Transverse colon (tissue), 4 donors: ENCODE results near the gene NDUFS6. TPM values are rescaled to one million over a fixed set of nuclear protein-coding genes. Genes with fewer than 3 reads are reported as not detected.
"Not testable (repeated sequence)": the region's sequence is repeated elsewhere in the genome, so short reads cannot be mapped to it uniquely, and the experiment has no call there.

ENCODE experiments used
- DNase-seq: peaks from one replicate; pipeline ENCODE4 v3.0.0-alpha.2; 2019
- H3K27ac ChIP-seq, 4 donors: fragments of 200-600 bp; sonication (generic); 2 replicates each; pipeline ENCODE4 v1.5.1; 2016 to 2018; ENCODE audit warnings: inconsistent platforms in 4 of 4
- H3K27me3 ChIP-seq: fragments of 200-600 bp; sonication (generic); 2 replicates; pipeline ENCODE4 v1.5.1; 2017; ENCODE audit warnings: inconsistent platforms
- H3K36me3 ChIP-seq, 4 donors: fragments of 200-600 bp; sonication (generic); 2 replicates each; pipeline ENCODE4 v1.5.1; 2017 to 2019; ENCODE audit warnings: inconsistent platforms in 4 of 4
- H3K4me1 ChIP-seq, 4 donors: fragments of 200-600 bp; sonication (generic); 2 replicates each; pipeline ENCODE4 v1.5.1; 2017 to 2020; ENCODE audit warnings: inconsistent platforms in 4 of 4
- H3K4me3 ChIP-seq, 4 donors: fragments of 200-600 bp; sonication (generic); 1 replicate in 1 of 4; 2 replicates in 3 of 4; pipeline versions ENCODE4 v1.5.1 to v1.6.1; 2017 to 2019; ENCODE audit warnings: inconsistent platforms in 4 of 4
- H3K9me3 ChIP-seq, 2 donors: fragments of 200-600 bp; sonication (generic); 2 replicates each; pipeline ENCODE4 v1.5.1; 2017 to 2019; ENCODE audit warnings: inconsistent platforms in 2 of 2
- CTCF ChIP-seq, 5 experiments: fragments of 200-600 bp in 3 of 5; fragments of 450-650 bp in 2 of 5; sonication (generic) in 3 of 5; IDR thresholded peaks; 1 replicate in 2 of 5; 2 replicates in 3 of 5; pipeline ENCODE4 v1.5.1; 2016 to 2017; ENCODE audit warnings: antibody characterized with exemption in 5 of 5, inconsistent platforms in 3 of 5, mild to moderate bottlenecking in 2 of 5, moderate library complexity in 1 of 5
- EP300 ChIP-seq: sonication (generic); formaldehyde crosslinking; IDR thresholded peaks from one replicate; pipeline ENCODE4 v1.6.1; 2017; ENCODE audit warnings: antibody characterized with exemption, low read depth
- POLR2A ChIP-seq: fragments of 450-650 bp; IDR thresholded peaks from one replicate; pipeline ENCODE4 v1.6.1; 2016; ENCODE audit warnings: antibody characterized with exemption, mild to moderate bottlenecking, moderate library complexity
- POLR2AphosphoS5 ChIP-seq, 3 donors: sonication (generic); formaldehyde crosslinking; IDR thresholded peaks; one replicate each; pipeline ENCODE4 v1.6.1; 2016; ENCODE audit warnings: antibody characterized with exemption in 3 of 3
- WGBS, 2 donors: methylation state at CpG; one replicate each; pipeline ENCODE4 v1.1.5; 2018; ENCODE audit warnings: low coverage in 1 of 2; 5-methylcytosine and 5-hydroxymethylcytosine counted together
- in situ Hi-C, 4 donors: fragments of 200-750 bp; cut with MboI; loops; one replicate each; pipeline versions ENCODE4 v1.15.0 to v1.15.1; 2017; ENCODE audit warnings: low sequenced_read_pairs in 3 of 4, low pct_ligation_motif_present in 1 of 4, low pct_unique_long_range_greater_than_20kb in 1 of 4
- intact Hi-C: fragments of 100-400 bp; cut with DNase I; formaldehyde crosslinking; loops from one replicate; pipeline ENCODE4 v1.15.1; 2023; ENCODE audit warnings: low total_unique reads
- total RNA-seq, 4 donors: library from RNA; depleted of rRNA; stranded (reverse); fragments of >200 nt; gene quantifications; one replicate each; pipeline ENCODE4 v1.1.0, GENCODE V29; 2016

The NDUFS6 gene
- total RNA-seq, 4 donors from 2014 or later, result 36.4 to 133 (median 66.4) TPM

- Histone ChIP-seq H3K4me1 (no peaks in the 10 kb centered on the region), H3K27me3 (peaks cover 5% of the 10 kb centered on the region), H3K36me3 (no peaks in the 10 kb centered on the region), H3K4me3 (no peak overlapping the region), H3K9me3 (no peaks in the 10 kb centered on the region), H3K27ac (no peak overlapping the region)
- in situ Hi-C loops, result no loop called here
- intact Hi-C loops, result no loop called here
- DNase-seq, result no peak
- TF ChIP-seq POLR2AphosphoS5 (IDR thresholded peaks at IDR 0.05) (no peak), EP300 (no peak)
- WGBS, 2 donors, result 90 to 96% methylated on average over 15 of the region's 15 CpGs
Measured at GRCh38 chr5:1788828-1789227, 12.4 kb upstream of the NDUFS6 start.

GRCh38 chr5:1789438-1789833 lies 11.8 kb upstream of the NDUFS6 start:
- H3K27ac ChIP-seq, H3K36me3 ChIP-seq, intact Hi-C loops, H3K4me1 ChIP-seq, in situ Hi-C loops, H3K4me3 ChIP-seq, H3K9me3 ChIP-seq, DNase-seq, H3K27me3 ChIP-seq: not testable (repeated sequence)
- WGBS, 2 donors, result 60 to 78% methylated on average over 1 to 3 of the region's 3 CpGs

- H3K36me3 ChIP-seq, result no peaks in the 10 kb centered on the region
- 31 to 55% methylated on average over 4 to 10 of the region's 10 CpGs for WGBS, 2 donors
- no peak overlapping the region for H3K27ac ChIP-seq
- DNase-seq, result no peak
- H3K9me3 ChIP-seq, result no peaks in the 10 kb centered on the region
- peaks cover 5% of the 10 kb centered on the region for H3K27me3 ChIP-seq
- intact Hi-C loops, result loop anchor here (5.0 kb wide), 1 partner anchor 1308 kb away; no protein-coding TSS in a partner anchor
- no peak for TF ChIP-seq CTCF (IDR thresholded peaks at IDR 0.05)
- TF ChIP-seq EP300, result no peak
- in situ Hi-C loops, result no loop called here
- no peak overlapping the region for H3K4me3 ChIP-seq
- H3K4me1 ChIP-seq, result peaks cover 0 to 4% (median 0%) of the 10 kb centered on the region in 4 donors
Measured at GRCh38 chr5:1789834-1790471, 11.3 kb upstream of the NDUFS6 start.

GRCh38 chr5:1791176-1791575 lies 10.0 kb upstream of the NDUFS6 start:
- Histone ChIP-seq H3K27me3 (peaks cover 5% of the 10 kb centered on the region), H3K4me3 (no peak overlapping the region), H3K9me3 (no peaks in the 10 kb centered on the region), H3K27ac (no peak overlapping the region), H3K36me3 (no peaks in the 10 kb centered on the region), H3K4me1 (peaks cover 0 to 4% (median 0%) of the 10 kb centered on the region in 4 donors)
- in situ Hi-C loops (no loop called here), intact Hi-C loops (loop anchor here (5.0 kb wide), 1 partner anchor 1309 kb away; no protein-coding TSS in a partner anchor)
- 62 to 88% methylated on average over 1 to 3 of the region's 3 CpGs for WGBS, 2 donors
- DNase-seq, result no peak
- no peak for TF ChIP-seq POLR2AphosphoS5 (IDR thresholded peaks at IDR 0.05)
- TF ChIP-seq POLR2A, result no peak
- TF ChIP-seq CTCF (IDR thresholded peaks at IDR 0.05), result no peak
- no peak for TF ChIP-seq EP300

GRCh38 chr5:1792842-1793266 lies 8.4 kb upstream of the NDUFS6 start:
- in situ Hi-C loops (no loop called here), intact Hi-C loops (loop anchor here (5.0 kb wide), 1 partner anchor 1311 kb away; no protein-coding TSS in a partner anchor)
- peaks cover 0 to 4% (median 4%) of the 10 kb centered on the region in 4 donors for H3K4me1 ChIP-seq
- H3K36me3 ChIP-seq, result peaks cover 0 to 6% (median 0%) of the 10 kb centered on the region in 4 donors
- DNase-seq, result peak; percentile 62
- 65 to 76% methylated on average over 4 to 8 of the region's 8 CpGs for WGBS, 2 donors
- H3K4me3 ChIP-seq, result no peak overlapping the region
- H3K9me3 ChIP-seq, result no peaks in the 10 kb centered on the region
- H3K27me3 ChIP-seq, result no peaks in the 10 kb centered on the region
- peak overlapping the region; percentile 32 to 69 (median 36) for H3K27ac ChIP-seq
- TF ChIP-seq EP300 (no peak), POLR2A (no peak), CTCF (IDR thresholded peaks at IDR 0.05) (no peak), POLR2AphosphoS5 (IDR thresholded peaks at IDR 0.05) (peak in 1 of 3 donors; percentile 6)
